ENCODE results near the gene LMF1. TPM values are rescaled to one million over a fixed set of nuclear protein-coding genes. Genes with fewer than 3 reads are reported as not detected.
A peak's percentile ranks its signal among the peaks of the same experiment; 100 is the strongest.

Gene LMF1
- total and polyA plus RNA-seq, 3 donors from 2014 or later: 12.5 to 83.4 (median 66.6) TPM

DNA sequence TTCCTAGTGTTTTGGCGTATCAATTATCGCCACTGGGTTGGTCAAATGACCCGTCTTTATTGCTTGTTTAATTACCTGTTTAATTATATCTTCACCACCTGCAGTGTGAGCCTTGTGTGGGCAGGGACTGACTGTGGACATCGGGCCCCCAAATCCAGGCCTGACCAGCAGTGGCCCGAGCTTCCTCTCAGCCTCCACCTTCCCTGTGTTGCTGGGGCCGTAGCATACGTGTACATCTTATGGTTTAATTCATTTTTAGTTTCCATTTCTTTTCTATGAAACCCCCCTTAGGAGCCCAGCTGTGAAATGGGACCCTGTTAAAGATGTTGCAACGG, 1.2 kb upstream of the LMF1 start:
- no peak for DNase-seq
- TF ChIP-seq POLR2A (IDR thresholded peaks at IDR 0.05) (no peak), CTCF (IDR thresholded peaks at IDR 0.05) (no peak)
- H3K9me3 ChIP-seq: no peaks in the 10 kb centered on the region
- H3K27ac ChIP-seq: no peak overlapping the region
- no peaks in the 10 kb centered on the region for H3K27me3 ChIP-seq
- H3K4me3 ChIP-seq: no peak overlapping the region
- H3K4me1 ChIP-seq: peaks cover 23% of the 10 kb centered on the region
- H3K36me3 ChIP-seq (ENCODE audit: low read depth, missing control alignments): no peaks in the 10 kb centered on the region
- WGBS, 2 donors: 87 to 94% methylated on average over 7 to 8 of the region's 8 CpGs
- intact Hi-C loops (cut with DNase I; ENCODE audit: low total_unique reads): no loop called here

DNA sequence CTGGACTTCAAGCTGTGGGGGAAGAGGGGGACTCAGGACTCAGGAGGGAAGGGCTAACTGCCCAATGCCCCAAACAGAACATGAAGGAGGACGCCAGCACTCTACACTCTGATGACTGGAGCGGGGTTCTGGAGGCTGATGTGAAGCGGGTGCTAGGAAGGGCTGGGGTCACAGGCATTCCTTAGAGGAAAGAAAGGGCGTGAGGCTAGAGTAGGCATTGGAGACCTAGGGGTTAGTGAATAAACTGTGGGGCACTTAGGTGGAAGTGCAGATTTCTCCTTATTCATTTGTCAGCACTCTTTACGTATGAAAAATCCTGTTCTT, 760 bp upstream of the LMF1 start:
- H3K27me3 ChIP-seq: no peaks in the 10 kb centered on the region
- intact Hi-C loops (cut with DNase I; ENCODE audit: low total_unique reads): no loop called here
- peaks cover 19% of the 10 kb centered on the region for H3K4me1 ChIP-seq
- TF ChIP-seq POLR2A (IDR thresholded peaks at IDR 0.05) (no peak), CTCF (IDR thresholded peaks at IDR 0.05) (no peak)
- H3K36me3 ChIP-seq (ENCODE audit: low read depth, missing control alignments): no peaks in the 10 kb centered on the region
- 89 to 96% methylated on average over 5 of the region's 5 CpGs for WGBS, 2 donors
- no peak overlapping the region for H3K4me3 ChIP-seq
- no peaks in the 10 kb centered on the region for H3K9me3 ChIP-seq
- DNase-seq: no peak
- no peak overlapping the region for H3K27ac ChIP-seq

DNA sequence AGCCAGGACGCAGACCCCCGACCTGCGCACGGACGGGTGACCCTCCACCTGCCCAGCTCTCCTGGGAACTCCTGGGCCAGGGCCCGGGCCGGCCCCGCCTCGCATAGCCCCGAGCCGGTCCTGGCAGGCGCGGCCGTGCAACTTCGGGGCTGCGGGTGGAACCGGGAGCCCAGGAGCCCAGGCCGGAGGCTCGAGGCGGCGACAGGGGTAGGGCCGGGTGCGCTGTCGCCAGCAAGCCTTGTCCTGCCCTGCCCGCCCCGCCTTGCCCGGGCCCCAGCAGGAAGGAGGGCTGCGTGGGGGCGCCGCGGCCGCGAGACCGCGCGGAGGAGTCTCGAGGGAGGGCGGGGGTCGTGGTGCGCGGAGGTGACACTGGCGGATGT, 408 bp downstream of the LMF1 start:
- Histone ChIP-seq H3K27me3 (no peaks in the 10 kb centered on the region), H3K4me3 (peak overlapping the region; percentile 81 to 87), H3K27ac (peak overlapping the region in 1 of 2 donors; percentile 66), H3K4me1 (peaks cover 12% of the 10 kb centered on the region), H3K9me3 (no peaks in the 10 kb centered on the region), H3K36me3 (ENCODE audit: low read depth, missing control alignments) (no peaks in the 10 kb centered on the region)
- intact Hi-C loops (cut with DNase I; ENCODE audit: low total_unique reads): no loop called here
- 0 to 1% methylated on average over 3 to 41 of the region's 42 CpGs for WGBS, 2 donors
- TF ChIP-seq POLR2A (IDR thresholded peaks at IDR 0.05): no peak
- TF ChIP-seq CTCF (IDR thresholded peaks at IDR 0.05): no peak
- no peak for DNase-seq

DNA sequence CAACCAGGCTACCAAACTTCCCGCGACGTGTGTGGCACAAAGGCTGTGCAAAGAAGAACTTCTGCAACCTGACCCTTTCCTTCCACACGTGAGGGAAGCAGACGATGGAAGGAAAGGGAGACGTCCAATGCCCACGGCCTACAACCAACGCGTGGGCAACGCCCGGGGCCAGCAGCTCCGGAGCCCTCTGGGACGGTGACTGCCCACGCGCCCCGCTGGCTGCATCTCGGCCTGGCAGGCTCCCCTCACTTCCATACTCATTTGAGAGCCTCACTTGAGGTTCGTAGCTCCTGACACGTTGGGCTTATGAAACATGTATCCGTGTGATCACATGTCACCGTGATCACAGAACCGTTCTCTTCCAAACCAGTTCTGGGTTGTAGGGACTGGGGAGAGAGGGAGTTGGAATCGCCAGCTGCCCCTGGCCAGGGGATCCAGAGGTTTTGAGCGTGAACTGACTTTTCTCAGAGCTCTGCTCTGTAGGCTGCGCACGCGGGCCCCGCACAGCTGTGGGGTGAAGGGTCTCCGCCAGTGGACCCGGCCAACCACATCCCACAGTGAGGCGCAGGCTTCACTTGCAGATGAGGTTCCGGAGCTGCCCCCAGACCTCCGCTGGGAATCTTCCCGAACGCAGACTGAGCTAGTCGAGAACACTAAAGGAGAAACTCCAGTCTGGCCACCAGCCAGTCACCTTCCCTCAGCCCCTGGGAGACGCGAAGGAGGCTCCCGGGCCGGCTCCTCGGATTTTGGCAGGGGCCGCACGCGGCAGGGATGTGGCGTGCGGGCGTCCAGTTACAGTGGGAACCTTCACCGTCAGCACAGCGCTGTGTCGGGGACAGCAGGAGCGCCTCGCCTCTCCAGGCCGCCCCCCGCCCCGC, 1.0 kb downstream of the LMF1 start:
- DNase-seq: peak; percentile 66
- H3K36me3 ChIP-seq (ENCODE audit: low read depth, missing control alignments): no peaks in the 10 kb centered on the region
- WGBS, 2 donors: 32 to 52% methylated on average over 14 to 50 of the region's 55 CpGs

More for the DNA sequence above, 1.0 kb downstream of the LMF1 start:
- no peaks in the 10 kb centered on the region for H3K9me3 ChIP-seq
- intact Hi-C loops (cut with DNase I; ENCODE audit: low total_unique reads): no loop called here
- no peaks in the 10 kb centered on the region for H3K27me3 ChIP-seq
- peak overlapping the region in 1 of 2 donors; percentile 66 for H3K27ac ChIP-seq
- peak overlapping the region; percentile 81 to 87 for H3K4me3 ChIP-seq
- H3K4me1 ChIP-seq: peaks cover 12% of the 10 kb centered on the region
- TF ChIP-seq POLR2A (IDR thresholded peaks at IDR 0.05) (no peak), CTCF (IDR thresholded peaks at IDR 0.05) (no peak)
